Panc1 (cell line): ENCODE measurements around the gene SKOR1. TPM values are rescaled to one million over a fixed set of nuclear protein-coding genes. Genes with fewer than 3 reads are reported as not detected.

ENCODE experiments used
- ATAC-seq: fragments of 200-7000 bp; cut with Tn5 transposase; 2 replicates; pipeline ENCODE4 v1.9.1; 2020; ENCODE audit warnings: mild to moderate bottlenecking, moderate library complexity
- BruUV-seq: library from RNA; stranded (reverse); fragments of 400-500 nt; replicated peaks from 2 replicates; lab custom pipeline; 2021; lab: Mats Ljungman, UMichigan
- CTCF ChIA-PET: fragments of 300-600 bp; sonication (Branson Sonifier 250); formaldehyde crosslinking; loops from one replicate; lab custom pipeline; 2022; ENCODE audit warnings: antibody characterized with exemption; lab: Charles Lee
- POLR2A ChIA-PET: fragments of 300-600 bp; sonication (Branson Sonifier 250); formaldehyde crosslinking; loops from one replicate; lab custom pipeline; 2022; ENCODE audit warnings: antibody characterized with exemption; lab: Charles Lee
- DNase-seq: peaks from one replicate; pipeline ENCODE4 v3.0.0-alpha.2; 2010; ENCODE audit warnings: low read depth, low spot score
- H3K27ac ChIP-seq: 2 replicates; pipeline ENCODE4 v1.5.1; 2011; ENCODE audit warnings: mild to moderate bottlenecking, low read length, inconsistent platforms
- H3K27me3 ChIP-seq: fragments of 200-500 bp; sonication (Bioruptor generic); 2 replicates; pipeline ENCODE4 v1.6.0; 2014; ENCODE audit warnings: low read length, inconsistent platforms; ENCODE audit not compliant: control insufficient read depth, insufficient read depth
- H3K36me3 ChIP-seq: fragments of 200-500 bp; sonication (Bioruptor generic); 2 replicates; pipeline ENCODE4 v1.5.1; 2014; ENCODE audit warnings: inconsistent platforms, mild to moderate bottlenecking, low read length, moderate library complexity; ENCODE audit not compliant: control insufficient read depth, insufficient read depth
- H3K4me1 ChIP-seq: 2 replicates; pipeline ENCODE4 v1.5.1; 2011; ENCODE audit warnings: inconsistent platforms, mild to moderate bottlenecking, low read length, moderate library complexity; ENCODE audit not compliant: control insufficient read depth, insufficient read depth
- H3K4me3 ChIP-seq, 2 experiments: 2 replicates each; pipeline ENCODE4 v1.5.1; 2011 to 2012; ENCODE audit warnings: low read depth in 2 of 2, low read length in 2 of 2, mild to moderate bottlenecking in 2 of 2, inconsistent platforms in 1 of 2, moderate library complexity in 1 of 2
- H3K9me3 ChIP-seq: fragments of 200-500 bp; sonication (Bioruptor generic); 2 replicates; pipeline ENCODE4 v1.5.1; 2014; ENCODE audit warnings: low read depth, mild to moderate bottlenecking, inconsistent platforms, low read length, moderate library complexity; ENCODE audit not compliant: control insufficient read depth, insufficient read depth
- CTCF ChIP-seq: fragments of 450-650 bp; IDR thresholded peaks from 2 replicates; pipeline ENCODE4 v1.5.1; 2017; ENCODE audit warnings: mild to moderate bottlenecking
- POLR2AphosphoS5 ChIP-seq: IDR thresholded peaks from 2 replicates; pipeline ENCODE4 v1.6.1; 2012; ENCODE audit warnings: mild to moderate bottlenecking, low read depth, low read length, moderate library complexity
- REST ChIP-seq, 2 experiments: IDR thresholded peaks; 2 replicates each; pipeline ENCODE4 v1.6.1; 2011 to 2012; ENCODE audit warnings: low read depth in 2 of 2, control low read depth in 1 of 2, low read length in 1 of 2, mild to moderate bottlenecking in 1 of 2, moderate library complexity in 1 of 2; ENCODE audit not compliant: insufficient read depth in 1 of 2
- SIN3A ChIP-seq: IDR thresholded peaks from 2 replicates; pipeline ENCODE4 v1.6.1; 2012; ENCODE audit warnings: low read depth, mild to moderate bottlenecking, low read length, moderate library complexity, borderline replicate concordance; ENCODE audit not compliant: insufficient read depth
- TCF7L2 ChIP-seq: IDR thresholded peaks from 2 replicates; pipeline ENCODE4 v1.6.1; 2011; ENCODE audit warnings: mild to moderate bottlenecking, low read depth, low read length, inconsistent platforms
- in situ Hi-C: cut with HindIII; loops from 2 replicates; pipeline ENCODE4 v1.10.0; 2016; ENCODE audit warnings: low sequenced_read_pairs, low pct_unique_long_range_greater_than_20kb
- intact Hi-C: fragments of 100-400 bp; cut with micrococcal nuclease; formaldehyde crosslinking; loops from one replicate; pipeline ENCODE4 v1.10.0; 2022; ENCODE audit not compliant: unreplicated experiment
- total RNA-seq: library from RNA; stranded (reverse); gene quantifications from one replicate; pipeline ENCODE4 v1.2.1, GENCODE V29; 2021; ENCODE audit not compliant: unreplicated experiment

SKOR1 gene
- total RNA-seq, 1 experiment from 2014 or later: 0.21 TPM

- H3K36me3 ChIP-seq: no peaks in the 10 kb centered on the region
- intact Hi-C loops: loop anchor here (10.0 kb wide), 2 partner anchors 445 to 585 kb away; no protein-coding TSS in a partner anchor
- CTCF ChIA-PET: no interaction called here
These were observed 4.6 kb downstream of the SKOR1 start for GRCh38 chr15:67829647-67830504.

More at GRCh38 chr15:67829647-67830504, 4.6 kb downstream of the SKOR1 start:
- TF ChIP-seq POLR2AphosphoS5 (no peak), TCF7L2 (no peak), SIN3A (no peak), REST (IDR thresholded peaks at IDR 0.05; ENCODE audit: insufficient read depth in 1 of 2, low read depth in 2 of 2, low read length in 1 of 2) (no peak), CTCF (no peak)
- in situ Hi-C loops: no loop called here
- Histone ChIP-seq H3K4me3 (no peak overlapping the region), H3K27me3 (peaks cover under 1% of the 10 kb centered on the region; the same call in 1 of the 2 replicates), H3K27ac (no peak overlapping the region), H3K9me3 (no peaks in the 10 kb centered on the region), H3K4me1 (peaks cover 2% of the 10 kb centered on the region)
- POLR2A ChIA-PET: interaction anchor here (0.6 kb wide), 1 partner anchor 575 kb away, joined by 3 read pairs; the partner anchor contains the start of genes AAGAB and IQCH
- BruUV-seq: no TSS peak
- no peak for DNase-seq
- ATAC-seq: no peak
